CD1c-positive myeloid dendritic cell (primary cell): ENCODE data around the gene RNFT2.

Experiments
- DNase-seq: peaks from one replicate; pipeline ENCODE4 v3.0.0-alpha.2; 2016; ENCODE audit errors: extremely low spot score

RNFT2 gene

GRCh38 chr12:116835484-116835883 is 97.4 kb downstream of the RNFT2 start:
- DNase-seq, result no peak

GRCh38 chr12:116837097-116837496 is 99.0 kb downstream of the RNFT2 start:
- no peak for DNase-seq

- DNase-seq, result no peak
These were observed 100.2 kb downstream of the RNFT2 start for GRCh38 chr12:116838365-116838764.

GRCh38 chr12:116839287-116839830 is 101.2 kb downstream of the RNFT2 start:
- DNase-seq, result no peak

- DNase-seq, result no peak
These were observed 105.0 kb downstream of the RNFT2 start for GRCh38 chr12:116843085-116843484.

GRCh38 chr12:116849216-116849615 is 111.1 kb downstream of the RNFT2 start:
- DNase-seq, result no peak

GRCh38 chr12:116852303-116852702 is 114.2 kb downstream of the RNFT2 start:
- DNase-seq, result no peak

GRCh38 chr12:116853507-116853906 is 115.4 kb downstream of the RNFT2 start:
- DNase-seq, result no peak

- no peak for DNase-seq
These were observed 117.8 kb downstream of the RNFT2 start for GRCh38 chr12:116855744-116856470.

- no peak for DNase-seq
These were observed 118.6 kb downstream of the RNFT2 start for GRCh38 chr12:116856729-116857128.

- no peak for DNase-seq
These were observed 121.0 kb downstream of the RNFT2 start for GRCh38 chr12:116859079-116859478.

GRCh38 chr12:116860263-116860662 is 122.1 kb downstream of the RNFT2 start:
- DNase-seq, result no peak

- peak; percentile 57 for DNase-seq
These were observed 123.2 kb downstream of the RNFT2 start for GRCh38 chr12:116861320-116861719.

- no peak for DNase-seq
These were observed 124.1 kb downstream of the RNFT2 start for GRCh38 chr12:116862167-116862566.

GRCh38 chr12:116863275-116863767 is 125.2 kb downstream of the RNFT2 start:
- DNase-seq, result peak; percentile 34

- DNase-seq, result no peak
These were observed 126.5 kb downstream of the RNFT2 start for GRCh38 chr12:116864371-116865160.

- DNase-seq, result peak; percentile 43
These were observed 129.4 kb downstream of the RNFT2 start for GRCh38 chr12:116867523-116867922.

GRCh38 chr12:116870306-116870705 is 132.2 kb downstream of the RNFT2 start:
- no peak for DNase-seq

- DNase-seq, result no peak
These were observed 136.3 kb downstream of the RNFT2 start for GRCh38 chr12:116874324-116874995.

GRCh38 chr12:116876151-116876869 is 138.2 kb downstream of the RNFT2 start:
- no peak for DNase-seq
